GM21381 (cell line): ENCODE results near the gene WNT7A.

Experiments used
- ATAC-seq: cut with Tn5 transposase; IDR thresholded peaks from one replicate; pipeline ENCODE4 v1.9.1; 2021; ENCODE audit warnings: mild to moderate bottlenecking, moderate library complexity; ENCODE audit not compliant: unreplicated experiment

Gene WNT7A

GRCh38 chr3:13798401-13798800 lies 81.5 kb downstream of the WNT7A start:
- no peak for ATAC-seq

DNA sequence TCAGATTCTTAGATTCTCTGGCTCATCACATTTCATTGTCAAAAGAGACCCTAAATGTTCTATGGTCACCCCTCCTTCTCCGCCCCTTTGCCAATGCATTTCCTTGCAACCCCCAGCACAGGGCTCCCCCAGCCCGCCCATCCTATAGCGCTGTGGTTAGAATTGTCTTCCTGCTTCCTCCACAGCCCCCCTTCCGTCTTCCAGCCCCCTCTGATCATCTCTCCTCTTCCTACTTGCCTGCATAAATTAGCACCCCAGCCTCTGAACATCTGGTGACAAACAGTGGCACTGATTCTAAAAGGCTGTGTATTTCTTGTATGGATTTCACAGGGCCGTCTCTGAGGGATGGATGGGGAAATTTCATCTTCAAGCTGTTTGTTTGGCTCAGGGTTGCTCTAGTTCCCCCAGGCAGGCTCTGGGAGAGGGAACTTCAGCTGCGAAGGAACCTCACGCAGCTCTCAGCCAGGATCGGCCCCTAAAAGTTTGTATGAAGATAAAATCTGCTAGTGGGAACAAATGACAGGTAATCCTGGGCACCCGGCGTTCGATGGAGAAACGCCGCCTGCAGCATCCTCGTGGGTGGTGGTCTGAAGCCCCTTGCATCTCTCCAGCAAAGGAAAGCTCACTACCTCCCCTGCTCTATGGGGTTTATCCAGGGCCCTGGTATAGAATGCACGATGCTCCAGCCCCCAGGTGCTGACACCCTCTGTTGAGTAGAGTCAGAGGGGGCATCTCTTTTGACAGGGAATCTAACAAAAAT lies 83.0 kb downstream of the WNT7A start:
- ATAC-seq: no peak

GRCh38 chr3:13795816-13796215 lies 84.1 kb downstream of the WNT7A start:
- ATAC-seq: no peak

DNA sequence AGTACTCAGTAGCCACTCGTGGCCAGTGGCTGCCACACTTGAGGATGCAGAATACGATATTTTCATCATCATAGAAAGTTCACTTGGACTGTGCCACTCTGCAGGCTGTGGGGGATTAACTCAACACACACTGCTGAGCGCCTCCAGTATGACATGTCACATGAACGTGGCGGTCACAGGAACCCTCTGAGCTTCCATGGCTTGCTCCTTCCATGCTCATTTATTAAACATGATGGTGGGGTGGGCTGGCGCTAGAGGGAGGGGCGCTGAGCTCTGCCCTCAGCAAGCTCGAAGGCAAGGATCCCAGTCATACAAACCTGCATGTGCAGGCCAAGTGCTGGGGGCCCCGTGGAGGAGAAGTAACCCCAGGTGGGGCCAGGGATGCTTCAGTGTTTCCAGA lies 85.5 kb downstream of the WNT7A start:
- no peak for ATAC-seq

DNA sequence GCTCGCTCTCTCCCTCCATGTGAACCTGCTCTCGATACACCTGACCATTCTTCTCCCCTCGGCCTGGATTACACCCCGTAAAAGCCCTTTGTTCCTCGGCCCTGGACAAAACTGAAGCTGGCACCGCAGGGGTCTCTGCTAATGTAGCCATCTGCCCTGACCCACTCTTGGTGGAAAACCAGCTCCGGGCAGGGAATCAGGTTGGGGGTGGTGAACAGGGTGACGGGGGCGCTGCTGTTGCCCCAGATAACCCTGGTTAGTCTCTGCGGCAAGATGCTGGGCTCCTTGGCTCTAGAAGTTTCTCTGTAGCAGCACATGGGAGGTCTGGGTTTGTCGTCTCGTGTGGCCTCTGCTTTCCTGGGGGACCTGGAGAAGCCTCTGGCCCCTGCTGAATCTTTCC lies 86.4 kb downstream of the WNT7A start:
- no peak for ATAC-seq

GRCh38 chr3:13792512-13793371 lies 87.1 kb downstream of the WNT7A start:
- no peak for ATAC-seq

DNA sequence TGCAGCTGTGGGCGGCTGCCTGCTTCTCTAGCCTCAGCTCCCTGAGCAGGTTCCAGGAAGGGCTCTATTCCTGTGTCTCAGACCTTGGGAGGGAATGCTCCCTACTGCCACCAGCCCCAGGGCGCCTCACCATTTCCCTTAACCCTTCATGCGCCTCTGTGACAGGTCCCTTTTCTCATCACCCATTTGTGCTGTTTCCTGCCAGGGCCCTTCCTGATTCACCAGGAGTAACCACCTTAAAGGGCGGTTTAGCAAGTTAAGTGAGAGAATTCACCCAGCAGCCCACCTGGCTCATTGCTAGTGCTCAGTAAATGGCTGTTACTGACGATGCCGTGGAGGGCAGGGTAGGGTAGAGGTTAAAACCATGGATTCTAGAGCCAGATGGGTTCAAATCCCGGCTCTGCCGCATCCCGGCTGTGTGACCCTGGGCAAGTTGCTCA lies 87.8 kb downstream of the WNT7A start:
- ATAC-seq: no peak

DNA sequence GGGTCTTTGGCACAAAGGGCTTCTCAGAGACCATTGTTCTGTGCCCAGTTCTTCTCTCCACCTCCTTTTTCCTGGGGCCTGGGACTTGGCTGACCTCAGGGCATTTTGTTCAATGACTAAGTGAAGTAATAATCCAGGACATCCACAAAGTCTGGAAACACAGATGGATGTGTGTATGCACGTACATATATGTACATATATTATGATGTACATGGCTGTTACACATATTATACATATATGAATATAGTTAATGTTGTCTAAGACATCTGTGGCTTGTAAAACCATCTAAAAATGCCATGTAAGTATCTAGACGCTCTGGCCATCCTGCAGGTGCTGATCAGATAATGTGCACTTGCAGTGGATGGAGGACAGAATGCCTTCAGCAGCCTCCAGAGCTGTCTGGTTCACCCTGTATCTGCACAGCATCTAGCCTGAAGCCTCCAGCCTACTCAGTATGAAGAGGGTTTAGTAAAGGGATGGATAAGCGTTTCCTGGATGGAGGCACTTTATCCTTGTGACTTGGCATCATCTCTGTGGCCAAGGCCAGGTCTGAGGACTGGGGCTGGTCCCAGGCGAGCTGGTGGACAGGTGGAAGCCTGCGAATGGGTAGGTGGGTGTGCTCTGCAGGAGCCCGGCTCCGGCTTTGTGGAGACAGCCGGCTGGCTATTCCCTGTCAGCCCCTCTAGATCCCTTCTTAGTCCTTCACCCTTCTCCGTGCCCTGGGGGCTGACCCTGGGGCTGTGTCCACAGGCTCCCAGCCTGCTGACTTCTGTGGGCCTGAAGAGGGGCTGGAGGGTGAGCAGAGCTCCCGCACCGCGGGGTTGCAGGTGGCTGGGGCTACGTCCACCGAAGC lies 88.4 kb downstream of the WNT7A start:
- no peak for ATAC-seq

DNA sequence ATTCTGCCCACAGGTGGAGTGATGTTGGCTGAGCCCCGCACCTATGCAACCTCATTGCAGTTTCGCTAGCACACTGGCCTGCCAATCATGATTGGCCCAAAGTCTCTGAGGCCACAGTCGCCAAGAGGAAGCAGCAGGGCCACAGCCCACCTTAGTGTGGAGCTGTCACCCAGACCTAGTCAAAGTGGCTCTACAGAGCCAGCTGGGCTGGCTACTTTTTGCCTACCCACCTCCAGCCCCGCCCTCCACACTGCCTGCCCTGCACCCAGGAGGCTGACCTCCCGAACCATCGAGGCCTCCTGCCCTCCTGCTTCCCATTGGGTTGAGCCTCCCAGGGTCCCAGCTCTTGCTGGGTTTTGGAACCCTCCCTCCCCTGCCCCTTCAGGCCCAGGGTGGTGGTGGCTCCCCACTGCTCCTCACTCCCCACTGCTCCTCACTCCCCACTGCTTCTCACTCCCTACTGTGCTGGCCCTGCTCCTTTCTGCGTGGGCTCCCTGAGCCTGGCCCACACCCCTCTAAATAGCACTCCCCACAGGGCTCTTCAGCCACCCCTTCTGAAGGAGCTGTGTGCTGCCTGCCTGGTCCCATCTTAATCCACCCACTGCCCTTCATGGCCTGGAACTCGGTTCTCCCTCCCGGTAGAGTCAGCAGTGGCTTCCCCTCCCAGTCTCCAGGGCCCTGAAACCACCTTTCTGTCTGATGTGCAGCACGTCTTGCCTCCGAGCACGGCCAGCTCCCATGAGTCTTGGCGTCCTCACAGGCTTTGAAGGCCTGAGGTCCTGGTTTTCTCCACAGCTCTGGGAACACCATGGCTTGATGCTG lies 89.3 kb downstream of the WNT7A start:
- ATAC-seq: no peak

- ATAC-seq: no peak
These were observed 91.1 kb downstream of the WNT7A start for GRCh38 chr3:13788522-13789424.

DNA sequence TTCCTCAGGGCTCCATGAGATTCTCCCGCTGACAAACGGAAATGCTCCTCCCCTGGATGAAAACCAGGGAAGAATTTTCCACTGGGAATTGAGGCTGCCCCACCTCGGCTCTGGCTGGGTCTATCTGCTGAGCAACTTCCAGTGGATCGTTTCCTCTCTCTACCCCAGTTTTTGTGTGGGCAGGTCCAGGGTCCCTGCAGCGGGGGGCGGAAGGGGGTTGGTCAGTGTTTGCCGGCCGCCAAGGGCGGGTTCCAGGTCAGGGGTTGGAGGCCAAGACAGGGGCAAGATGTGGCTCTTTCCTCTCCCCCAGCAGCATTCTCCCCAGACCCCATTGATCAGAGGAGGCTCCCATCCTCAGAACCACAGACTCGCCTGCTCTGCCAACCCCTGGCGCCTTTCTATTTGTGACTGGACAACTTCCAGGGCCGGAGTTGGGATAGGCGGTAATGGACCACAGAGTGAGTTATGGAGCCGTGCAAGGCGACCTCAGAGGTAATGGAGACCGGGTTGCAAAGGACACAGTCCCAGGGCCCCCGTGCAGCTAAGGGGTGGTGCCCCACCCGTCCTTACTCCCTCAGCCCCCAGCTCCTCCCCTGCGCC lies 92.2 kb downstream of the WNT7A start:
- no peak for ATAC-seq

- ATAC-seq: no peak
These were observed 93.1 kb downstream of the WNT7A start for GRCh38 chr3:13786811-13787210.

GRCh38 chr3:13785853-13786436 lies 93.9 kb downstream of the WNT7A start:
- no peak for ATAC-seq

DNA sequence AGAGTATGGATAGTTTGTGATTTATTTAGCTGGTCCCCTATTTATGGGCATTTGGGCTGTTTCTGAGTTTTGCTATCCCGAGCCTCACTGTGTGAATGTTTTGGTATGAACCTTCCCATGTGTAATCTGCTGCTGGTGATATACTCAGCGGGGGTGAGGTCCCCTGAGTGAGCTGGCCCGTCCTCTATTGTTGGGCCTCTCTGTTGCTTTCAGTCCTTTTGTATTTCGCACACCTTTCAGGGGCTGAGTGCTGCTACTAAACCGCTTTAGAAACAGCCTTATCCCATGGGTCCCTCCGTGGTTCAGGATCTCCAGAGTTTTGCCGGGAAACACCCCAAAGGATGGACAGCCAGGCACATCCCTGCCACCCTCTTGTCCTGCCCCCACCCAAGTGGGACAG lies 94.5 kb downstream of the WNT7A start:
- no peak for ATAC-seq

DNA sequence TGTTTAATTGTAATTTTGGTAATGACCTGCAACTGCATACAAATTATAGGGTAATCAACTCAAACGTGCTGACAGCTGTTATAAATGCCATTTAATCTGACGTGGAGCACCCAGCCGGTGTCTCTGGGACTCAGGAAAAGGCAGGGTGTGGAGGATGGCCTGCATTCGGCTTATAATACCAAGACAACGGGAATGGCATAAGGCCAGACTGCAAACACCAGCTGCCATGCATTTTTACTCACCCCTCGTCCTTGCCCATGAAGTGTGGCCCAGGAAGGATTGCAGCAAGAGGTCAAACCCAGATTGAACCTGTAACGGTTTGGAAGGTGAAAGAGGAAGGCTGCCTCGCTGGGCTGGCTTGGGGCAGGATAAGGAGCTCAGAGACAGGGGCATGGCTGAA lies 96.4 kb downstream of the WNT7A start:
- no peak for ATAC-seq

DNA sequence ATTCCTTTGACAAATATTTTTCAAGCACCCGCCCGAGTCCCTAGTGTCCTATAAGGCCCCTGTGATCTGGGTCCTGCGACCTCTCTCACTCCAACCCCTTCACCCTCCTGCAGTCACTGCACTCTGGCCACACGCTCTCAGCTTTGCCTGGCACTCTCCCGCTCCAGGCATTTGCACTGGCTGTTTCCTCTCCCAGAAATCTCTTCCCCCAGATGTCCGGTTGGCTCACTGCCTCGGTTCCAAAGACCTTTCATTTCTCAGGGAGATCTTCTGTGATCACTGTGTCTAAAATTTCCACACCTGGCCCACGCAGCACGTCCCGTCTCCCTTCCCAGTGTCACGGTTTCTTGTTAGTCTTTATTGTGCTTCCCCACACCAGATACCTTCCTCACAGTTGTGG lies 97.4 kb downstream of the WNT7A start:
- no peak for ATAC-seq

- no peak for ATAC-seq
These were observed 98.5 kb downstream of the WNT7A start for GRCh38 chr3:13781417-13781816.

- ATAC-seq: no peak
These were observed 99.3 kb downstream of the WNT7A start for GRCh38 chr3:13780432-13781176.
